GM19467 (cell line): ENCODE measurements around the gene OR7E24.
"Not testable (repeated sequence)": the region's sequence is repeated elsewhere in the genome, so short reads cannot be mapped to it uniquely, and the experiment has no call there.

Experiments
- ATAC-seq: cut with Tn5 transposase; IDR thresholded peaks from one replicate; pipeline ENCODE4 v1.9.1; 2021; ENCODE audit warnings: mild to moderate bottlenecking, moderate library complexity; ENCODE audit not compliant: unreplicated experiment

Gene OR7E24

GRCh38 chr19:9250630-9251029 is at the start of gene OR7E24:
OR7E24 (plus strand) TSS chr19:9250930; CDS start chr19:9251044, 114 bp downstream.
- no peak for ATAC-seq

- no peak for ATAC-seq
Observed at GRCh38 chr19:9205501-9206113, 45.1 kb upstream of the OR7E24 start.

GRCh38 chr19:9219489-9219888 is 31.2 kb upstream of the OR7E24 start, which contains the start of gene OR7D4:
OR7D4 (minus strand) TSS chr19:9219589; CDS start chr19:9214837, 4,752 bp downstream.
- no peak for ATAC-seq

- ATAC-seq = no peak
Observed at GRCh38 chr19:9251236-9251635, 506 bp downstream of the OR7E24 start.

GRCh38 chr19:9283485-9283884 is 32.8 kb downstream of the OR7E24 start:
- not testable (repeated sequence) for ATAC-seq

GRCh38 chr19:9289231-9289884 is 38.6 kb downstream of the OR7E24 start:
- no peak for ATAC-seq

- no peak for ATAC-seq
Observed at GRCh38 chr19:9295411-9295849, 44.7 kb downstream of the OR7E24 start.

GRCh38 chr19:9296336-9296735 is 45.6 kb downstream of the OR7E24 start:
- ATAC-seq = no peak
